Adrenal gland (tissue), 12 donors: ENCODE results near the gene GDPD4. TPM values are rescaled to one million over a fixed set of nuclear protein-coding genes. Genes with fewer than 3 reads are reported as not detected.

ENCODE experiments used
- DNase-seq, 7 donors: peaks; one replicate each; pipeline ENCODE4 v3.0.0-alpha.2; 2019 to 2020
- H3K27ac ChIP-seq, 5 donors: fragments of 200-600 bp; sonication (generic) in 4 of 5; 1 replicate in 3 of 5; 2 replicates in 2 of 5; pipeline versions ENCODE4 v1.5.1 to v1.8.0; 2016 to 2020; ENCODE audit warnings: mild to moderate bottlenecking in 1 of 5
- H3K27me3 ChIP-seq: fragments of 200-600 bp; 2 replicates; pipeline ENCODE4 v1.8.0; 2021
- H3K36me3 ChIP-seq, 2 donors: fragments of 200-600 bp; replicated peaks in 1 of 2; 1 replicate in 1 of 2; 2 replicates in 1 of 2; pipeline versions ENCODE4 v1.5.1 to v1.8.0; 2018 to 2022
- H3K4me1 ChIP-seq, 2 donors: fragments of 200-600 bp; replicated peaks in 1 of 2; 1 replicate in 1 of 2; 2 replicates in 1 of 2; pipeline versions ENCODE4 v1.5.1 to v1.8.0; 2018 to 2021
- H3K4me3 ChIP-seq, 4 donors: fragments of 200-600 bp; sonication (generic) in 3 of 4; one replicate each; pipeline ENCODE4 v1.5.1; 2016 to 2018
- H3K9me3 ChIP-seq, 3 donors: fragments of 200-600 bp; sonication (generic) in 1 of 3; replicated peaks in 1 of 3; 1 replicate in 2 of 3; 2 replicates in 1 of 3; pipeline versions ENCODE4 v1.5.1 to v1.8.0; 2016 to 2021
- POLR2A ChIP-seq, 2 donors: fragments of 450-650 bp; IDR thresholded peaks; one replicate each; pipeline ENCODE4 v1.6.1; 2017; ENCODE audit warnings: antibody characterized with exemption in 2 of 2, mild to moderate bottlenecking in 2 of 2, moderate library complexity in 1 of 2
- WGBS, 4 donors: extraction: QIAGEN DNeasy Blood & Tissue Kit in 2 of 4; methylation state at CpG; one replicate each; pipeline versions ENCODE4 v1.1.5 to v1.1.7; 2013 to 2017; 5-methylcytosine and 5-hydroxymethylcytosine counted together
- intact Hi-C, 2 donors: fragments of 100-400 bp; cut with DNase I; formaldehyde crosslinking; loops; one replicate each; pipeline versions ENCODE4 v1.14.1 to v1.15.0; 2022 to 2023
- polyA plus RNA-seq, 3 donors: library from polyadenylated mRNA; stranded (reverse); fragments of 200-250 nt in 2 of 3; fragments of 350-450 nt in 1 of 3; fragmentation: Illumina TruSeq in 1 of 3; extraction: RNeasy Lipid Tissue Mini Kit (QIAGEN cat#74804) in 1 of 3; gene quantifications; one replicate each; pipeline ENCODE4 v1.2.3, GENCODE V29; 2013 to 2014
- total RNA-seq, 9 donors: library from RNA; depleted of rRNA in 4 of 9; stranded (reverse); fragments of >200 nt in 4 of 9; fragments of 120-200 nt in 1 of 9; fragmentation: NEBNext Ultra II Directional in 1 of 9; extraction: Animal tissue kit (Norgen Biotek cat#: 25700) in 1 of 9; gene quantifications; one replicate each; pipeline versions ENCODE4 v1.1.0 to v1.2.4, GENCODE V29; 2013 to 2023
- TF ChIP-seq, protein P1 (sequence below), 6 experiments: fragments of 450-650 bp in 4 of 6; fragments of 200-600 bp in 2 of 6; sonication (generic) in 1 of 6; IDR thresholded peaks; 1 replicate in 5 of 6; 2 replicates in 1 of 6; pipeline versions ENCODE4 v1.5.1 to v1.8.0; 2016 to 2021; ENCODE audit warnings: antibody characterized with exemption in 6 of 6, mild to moderate bottlenecking in 2 of 6, moderate library complexity in 1 of 6
- donor health status: healthy with polysubstance abuse.
- donor health status: Bipolar disorder and iron deficiency.
- donor health status: DM: yes; HTN: yes; CAD: no.
- donor health status: DM: no; HTN: no; CAD: no.
- donor health status: DM: no; HTN: no; CAD: no.
- donor health status: DM: yes; HTN: yes; CAD: no.

GDPD4 gene
- total and polyA plus RNA-seq, 12 donors: 0.88 to 2.3 TPM; not detected in 10

- 79 to 88% (median 80%) methylated on average over 11 to 12 of the region's 12 CpGs for WGBS, 4 donors
- no peak for TF ChIP-seq POLR2A (IDR thresholded peaks at IDR 0.05)
- TF ChIP-seq, protein P1, sequence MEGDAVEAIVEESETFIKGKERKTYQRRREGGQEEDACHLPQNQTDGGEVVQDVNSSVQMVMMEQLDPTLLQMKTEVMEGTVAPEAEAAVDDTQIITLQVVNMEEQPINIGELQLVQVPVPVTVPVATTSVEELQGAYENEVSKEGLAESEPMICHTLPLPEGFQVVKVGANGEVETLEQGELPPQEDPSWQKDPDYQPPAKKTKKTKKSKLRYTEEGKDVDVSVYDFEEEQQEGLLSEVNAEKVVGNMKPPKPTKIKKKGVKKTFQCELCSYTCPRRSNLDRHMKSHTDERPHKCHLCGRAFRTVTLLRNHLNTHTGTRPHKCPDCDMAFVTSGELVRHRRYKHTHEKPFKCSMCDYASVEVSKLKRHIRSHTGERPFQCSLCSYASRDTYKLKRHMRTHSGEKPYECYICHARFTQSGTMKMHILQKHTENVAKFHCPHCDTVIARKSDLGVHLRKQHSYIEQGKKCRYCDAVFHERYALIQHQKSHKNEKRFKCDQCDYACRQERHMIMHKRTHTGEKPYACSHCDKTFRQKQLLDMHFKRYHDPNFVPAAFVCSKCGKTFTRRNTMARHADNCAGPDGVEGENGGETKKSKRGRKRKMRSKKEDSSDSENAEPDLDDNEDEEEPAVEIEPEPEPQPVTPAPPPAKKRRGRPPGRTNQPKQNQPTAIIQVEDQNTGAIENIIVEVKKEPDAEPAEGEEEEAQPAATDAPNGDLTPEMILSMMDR (IDR thresholded peaks at IDR 0.05): no peak
Observed at GRCh38 chr11:77200351-77201268, 100.9 kb downstream of the GDPD4 start.

GRCh38 chr11:77199137-77199745, 102.2 kb downstream of the GDPD4 start:
- no peaks in the 10 kb centered on the region for H3K9me3 ChIP-seq
- intact Hi-C loops: no loop called here
- TF ChIP-seq, protein P1 (IDR thresholded peaks at IDR 0.05): no peak
- no peak for TF ChIP-seq POLR2A (IDR thresholded peaks at IDR 0.05)
- H3K4me3 ChIP-seq: no peak overlapping the region
- 54 to 70% (median 69%) methylated on average over 3 to 13 of the region's 13 CpGs for WGBS, 4 donors
- H3K4me1 ChIP-seq: peaks cover 0 to 12% of the 10 kb centered on the region in 2 donors
- H3K27ac ChIP-seq: no peak overlapping the region
- peak; percentile 72 to 87 (median 82) for DNase-seq
- no peaks in the 10 kb centered on the region for H3K27me3 ChIP-seq
- H3K36me3 ChIP-seq: peaks cover 0 to 61% of the 10 kb centered on the region in 2 donors

More at GRCh38 chr11:77200351-77201268, 100.9 kb downstream of the GDPD4 start:
- peaks cover 0 to 52% of the 10 kb centered on the region in 2 donors for H3K36me3 ChIP-seq
- H3K4me1 ChIP-seq: peaks cover 0 to 12% of the 10 kb centered on the region in 2 donors
- no peak overlapping the region for H3K27ac ChIP-seq
- H3K9me3 ChIP-seq: no peaks in the 10 kb centered on the region
- H3K4me3 ChIP-seq: no peak overlapping the region
- H3K27me3 ChIP-seq: no peaks in the 10 kb centered on the region
- DNase-seq: peak in 5 of 7 donors; percentile 7 to 38 (median 13)
- intact Hi-C loops: loop anchor here (5.0 to 10.0 kb wide), 2 partner anchors 342 to 344 kb away; no protein-coding TSS in a partner anchor

- no peaks in the 10 kb centered on the region for H3K27me3 ChIP-seq
- peak in 4 of 7 donors; percentile 14 to 17 (median 14) for DNase-seq
- no peaks in the 10 kb centered on the region for H3K9me3 ChIP-seq
- intact Hi-C loops: no loop called here
- peaks cover 0 to 61% of the 10 kb centered on the region in 2 donors for H3K36me3 ChIP-seq
- H3K4me1 ChIP-seq: peaks cover 0 to 12% of the 10 kb centered on the region in 2 donors
- WGBS, 4 donors: 80 to 89% (median 84%) methylated on average over 11 of the region's 11 CpGs
- no peak overlapping the region for H3K27ac ChIP-seq
- TF ChIP-seq POLR2A (IDR thresholded peaks at IDR 0.05): no peak
- TF ChIP-seq, protein P1 (IDR thresholded peaks at IDR 0.05): peak in 1 of 6 experiments; percentile 19
- H3K4me3 ChIP-seq: no peak overlapping the region
Observed at GRCh38 chr11:77198440-77198849, 103.0 kb downstream of the GDPD4 start.
